Panc1 (cell line): ENCODE results near the gene PKNOX2. TPM values are rescaled to one million over a fixed set of nuclear protein-coding genes. Genes with fewer than 3 reads are reported as not detected.

Source experiments
- ATAC-seq: fragments of 200-7000 bp; cut with Tn5 transposase; 2 replicates; pipeline ENCODE4 v1.9.1; 2020; ENCODE audit warnings: mild to moderate bottlenecking, moderate library complexity
- BruUV-seq: library from RNA; stranded (reverse); fragments of 400-500 nt; replicated peaks from 2 replicates; lab custom pipeline; 2021; lab: Mats Ljungman, UMichigan
- CTCF ChIA-PET: fragments of 300-600 bp; sonication (Branson Sonifier 250); formaldehyde crosslinking; loops from one replicate; lab custom pipeline; 2022; ENCODE audit warnings: antibody characterized with exemption; lab: Charles Lee
- POLR2A ChIA-PET: fragments of 300-600 bp; sonication (Branson Sonifier 250); formaldehyde crosslinking; loops from one replicate; lab custom pipeline; 2022; ENCODE audit warnings: antibody characterized with exemption; lab: Charles Lee
- DNase-seq: peaks from one replicate; pipeline ENCODE4 v3.0.0-alpha.2; 2010; ENCODE audit warnings: low read depth, low spot score
- H3K27ac ChIP-seq: 2 replicates; pipeline ENCODE4 v1.5.1; 2011; ENCODE audit warnings: mild to moderate bottlenecking, low read length, inconsistent platforms
- H3K27me3 ChIP-seq: fragments of 200-500 bp; sonication (Bioruptor generic); 2 replicates; pipeline ENCODE4 v1.6.0; 2014; ENCODE audit warnings: low read length, inconsistent platforms; ENCODE audit not compliant: control insufficient read depth, insufficient read depth
- H3K36me3 ChIP-seq: fragments of 200-500 bp; sonication (Bioruptor generic); 2 replicates; pipeline ENCODE4 v1.5.1; 2014; ENCODE audit warnings: inconsistent platforms, mild to moderate bottlenecking, low read length, moderate library complexity; ENCODE audit not compliant: control insufficient read depth, insufficient read depth
- H3K4me1 ChIP-seq: 2 replicates; pipeline ENCODE4 v1.5.1; 2011; ENCODE audit warnings: inconsistent platforms, mild to moderate bottlenecking, low read length, moderate library complexity; ENCODE audit not compliant: control insufficient read depth, insufficient read depth
- H3K4me3 ChIP-seq, 2 experiments: 2 replicates each; pipeline ENCODE4 v1.5.1; 2011 to 2012; ENCODE audit warnings: low read depth in 2 of 2, low read length in 2 of 2, mild to moderate bottlenecking in 2 of 2, inconsistent platforms in 1 of 2, moderate library complexity in 1 of 2
- H3K9me3 ChIP-seq: fragments of 200-500 bp; sonication (Bioruptor generic); 2 replicates; pipeline ENCODE4 v1.5.1; 2014; ENCODE audit warnings: low read depth, mild to moderate bottlenecking, inconsistent platforms, low read length, moderate library complexity; ENCODE audit not compliant: control insufficient read depth, insufficient read depth
- POLR2AphosphoS5 ChIP-seq: IDR thresholded peaks from 2 replicates; pipeline ENCODE4 v1.6.1; 2012; ENCODE audit warnings: mild to moderate bottlenecking, low read depth, low read length, moderate library complexity
- SIN3A ChIP-seq: IDR thresholded peaks from 2 replicates; pipeline ENCODE4 v1.6.1; 2012; ENCODE audit warnings: low read depth, mild to moderate bottlenecking, low read length, moderate library complexity, borderline replicate concordance; ENCODE audit not compliant: insufficient read depth
- TCF7L2 ChIP-seq: IDR thresholded peaks from 2 replicates; pipeline ENCODE4 v1.6.1; 2011; ENCODE audit warnings: mild to moderate bottlenecking, low read depth, low read length, inconsistent platforms
- in situ Hi-C: cut with HindIII; loops from 2 replicates; pipeline ENCODE4 v1.10.0; 2016; ENCODE audit warnings: low sequenced_read_pairs, low pct_unique_long_range_greater_than_20kb
- intact Hi-C: fragments of 100-400 bp; cut with micrococcal nuclease; formaldehyde crosslinking; loops from one replicate; pipeline ENCODE4 v1.10.0; 2022; ENCODE audit not compliant: unreplicated experiment
- total RNA-seq: library from RNA; stranded (reverse); gene quantifications from one replicate; pipeline ENCODE4 v1.2.1, GENCODE V29; 2021; ENCODE audit not compliant: unreplicated experiment
- TF ChIP-seq, protein P1 (sequence below): fragments of 450-650 bp; IDR thresholded peaks from 2 replicates; pipeline ENCODE4 v1.5.1; 2017; ENCODE audit warnings: mild to moderate bottlenecking
- TF ChIP-seq, protein P2 (sequence below), 2 experiments: IDR thresholded peaks; 2 replicates each; pipeline ENCODE4 v1.6.1; 2011 to 2012; ENCODE audit warnings: low read depth in 2 of 2, control low read depth in 1 of 2, low read length in 1 of 2, mild to moderate bottlenecking in 1 of 2, moderate library complexity in 1 of 2; ENCODE audit not compliant: insufficient read depth in 1 of 2

PKNOX2 gene
- total RNA-seq, 1 experiment from 2014 or later, result not detected

DNA sequence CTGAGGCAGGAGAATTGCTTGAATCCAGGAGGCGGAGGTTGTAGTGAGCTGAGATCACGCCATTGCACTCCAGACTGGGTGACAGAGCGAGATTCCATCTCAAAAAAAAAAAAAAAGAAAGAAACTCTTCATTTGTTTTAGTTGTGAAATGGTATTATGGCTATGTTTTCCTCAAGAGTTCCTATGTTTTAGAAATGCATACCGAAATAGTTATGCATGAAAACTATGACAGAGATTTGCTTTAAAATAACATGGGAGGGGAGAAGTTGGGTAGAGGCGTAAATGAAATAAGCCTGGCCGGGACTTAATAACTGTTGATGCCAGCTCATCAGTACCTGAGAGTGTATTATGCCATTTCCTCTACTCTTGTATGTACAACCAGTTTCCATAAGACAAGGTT is 283.2 kb downstream of the PKNOX2 start:
- ATAC-seq (no peak), DNase-seq (no peak)
- no peak overlapping the region for H3K27ac ChIP-seq
- peaks cover 5% of the 10 kb centered on the region; the same call in 1 of the 2 replicates for H3K4me1 ChIP-seq
- BruUV-seq, result no TSS peak
- intact Hi-C loops, result no loop called here
- TF ChIP-seq, protein P1, sequence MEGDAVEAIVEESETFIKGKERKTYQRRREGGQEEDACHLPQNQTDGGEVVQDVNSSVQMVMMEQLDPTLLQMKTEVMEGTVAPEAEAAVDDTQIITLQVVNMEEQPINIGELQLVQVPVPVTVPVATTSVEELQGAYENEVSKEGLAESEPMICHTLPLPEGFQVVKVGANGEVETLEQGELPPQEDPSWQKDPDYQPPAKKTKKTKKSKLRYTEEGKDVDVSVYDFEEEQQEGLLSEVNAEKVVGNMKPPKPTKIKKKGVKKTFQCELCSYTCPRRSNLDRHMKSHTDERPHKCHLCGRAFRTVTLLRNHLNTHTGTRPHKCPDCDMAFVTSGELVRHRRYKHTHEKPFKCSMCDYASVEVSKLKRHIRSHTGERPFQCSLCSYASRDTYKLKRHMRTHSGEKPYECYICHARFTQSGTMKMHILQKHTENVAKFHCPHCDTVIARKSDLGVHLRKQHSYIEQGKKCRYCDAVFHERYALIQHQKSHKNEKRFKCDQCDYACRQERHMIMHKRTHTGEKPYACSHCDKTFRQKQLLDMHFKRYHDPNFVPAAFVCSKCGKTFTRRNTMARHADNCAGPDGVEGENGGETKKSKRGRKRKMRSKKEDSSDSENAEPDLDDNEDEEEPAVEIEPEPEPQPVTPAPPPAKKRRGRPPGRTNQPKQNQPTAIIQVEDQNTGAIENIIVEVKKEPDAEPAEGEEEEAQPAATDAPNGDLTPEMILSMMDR, result no peak
- TF ChIP-seq SIN3A (no peak), TCF7L2 (no peak), POLR2AphosphoS5 (no peak)
- TF ChIP-seq, protein P2, sequence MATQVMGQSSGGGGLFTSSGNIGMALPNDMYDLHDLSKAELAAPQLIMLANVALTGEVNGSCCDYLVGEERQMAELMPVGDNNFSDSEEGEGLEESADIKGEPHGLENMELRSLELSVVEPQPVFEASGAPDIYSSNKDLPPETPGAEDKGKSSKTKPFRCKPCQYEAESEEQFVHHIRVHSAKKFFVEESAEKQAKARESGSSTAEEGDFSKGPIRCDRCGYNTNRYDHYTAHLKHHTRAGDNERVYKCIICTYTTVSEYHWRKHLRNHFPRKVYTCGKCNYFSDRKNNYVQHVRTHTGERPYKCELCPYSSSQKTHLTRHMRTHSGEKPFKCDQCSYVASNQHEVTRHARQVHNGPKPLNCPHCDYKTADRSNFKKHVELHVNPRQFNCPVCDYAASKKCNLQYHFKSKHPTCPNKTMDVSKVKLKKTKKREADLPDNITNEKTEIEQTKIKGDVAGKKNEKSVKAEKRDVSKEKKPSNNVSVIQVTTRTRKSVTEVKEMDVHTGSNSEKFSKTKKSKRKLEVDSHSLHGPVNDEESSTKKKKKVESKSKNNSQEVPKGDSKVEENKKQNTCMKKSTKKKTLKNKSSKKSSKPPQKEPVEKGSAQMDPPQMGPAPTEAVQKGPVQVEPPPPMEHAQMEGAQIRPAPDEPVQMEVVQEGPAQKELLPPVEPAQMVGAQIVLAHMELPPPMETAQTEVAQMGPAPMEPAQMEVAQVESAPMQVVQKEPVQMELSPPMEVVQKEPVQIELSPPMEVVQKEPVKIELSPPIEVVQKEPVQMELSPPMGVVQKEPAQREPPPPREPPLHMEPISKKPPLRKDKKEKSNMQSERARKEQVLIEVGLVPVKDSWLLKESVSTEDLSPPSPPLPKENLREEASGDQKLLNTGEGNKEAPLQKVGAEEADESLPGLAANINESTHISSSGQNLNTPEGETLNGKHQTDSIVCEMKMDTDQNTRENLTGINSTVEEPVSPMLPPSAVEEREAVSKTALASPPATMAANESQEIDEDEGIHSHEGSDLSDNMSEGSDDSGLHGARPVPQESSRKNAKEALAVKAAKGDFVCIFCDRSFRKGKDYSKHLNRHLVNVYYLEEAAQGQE (IDR thresholded peaks at IDR 0.05; ENCODE audit: insufficient read depth in 1 of 2, low read depth in 2 of 2, low read length in 1 of 2), result no peak
- POLR2A ChIA-PET, result no interaction called here
- H3K9me3 ChIP-seq, result no peaks in the 10 kb centered on the region
- in situ Hi-C loops, result no loop called here
- H3K4me3 ChIP-seq, result no peak overlapping the region
- no peaks in the 10 kb centered on the region for H3K36me3 ChIP-seq
- H3K27me3 ChIP-seq, result no peaks in the 10 kb centered on the region
- CTCF ChIA-PET, result no interaction called here

DNA sequence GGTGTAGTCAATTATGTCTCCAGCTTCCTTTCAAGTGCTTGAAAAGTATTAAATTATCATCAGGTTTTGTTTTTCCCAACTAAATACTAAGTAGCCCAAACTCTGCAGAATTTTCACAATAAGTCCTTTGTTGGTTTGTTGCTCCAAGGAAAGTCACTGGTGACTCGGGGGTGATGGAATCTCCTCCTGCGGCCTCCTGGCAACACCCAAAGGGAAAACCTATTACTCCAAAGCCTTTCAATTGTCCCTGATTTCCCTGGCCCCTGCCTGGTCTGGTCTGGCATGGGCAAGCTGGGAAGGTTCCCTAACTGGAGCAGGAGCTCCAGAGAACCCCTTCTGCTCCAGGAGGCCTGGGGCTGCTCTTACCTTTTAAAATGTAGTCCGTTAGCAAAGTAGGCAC is 283.6 kb downstream of the PKNOX2 start:
- intact Hi-C loops, result no loop called here
- no TSS peak for BruUV-seq
- CTCF ChIA-PET, result no interaction called here

More for the DNA sequence above, 283.6 kb downstream of the PKNOX2 start:
- Histone ChIP-seq H3K9me3 (no peaks in the 10 kb centered on the region), H3K4me3 (no peak overlapping the region), H3K27me3 (no peaks in the 10 kb centered on the region), H3K36me3 (no peaks in the 10 kb centered on the region), H3K27ac (no peak overlapping the region), H3K4me1 (peaks cover 5% of the 10 kb centered on the region; the same call in 1 of the 2 replicates)
- in situ Hi-C loops, result no loop called here
- no peak for ATAC-seq
- TF ChIP-seq POLR2AphosphoS5, result no peak
- no peak for TF ChIP-seq SIN3A
- no peak for TF ChIP-seq TCF7L2
- TF ChIP-seq, protein P1, result no peak
- TF ChIP-seq, protein P2 (IDR thresholded peaks at IDR 0.05; ENCODE audit: insufficient read depth in 1 of 2, low read depth in 2 of 2, low read length in 1 of 2), result no peak
- POLR2A ChIA-PET, result no interaction called here
- DNase-seq, result no peak
